NT2/D1 (cell line): ENCODE data around the gene TFDP2.

ENCODE experiments used
- SUZ12 ChIP-seq: IDR thresholded peaks from 2 replicates; pipeline ENCODE4 v1.6.1; 2011; ENCODE audit not compliant: insufficient read length, insufficient read depth; ENCODE audit errors: extremely low read depth
- YY1 ChIP-seq: IDR thresholded peaks from 2 replicates; pipeline ENCODE4 v1.6.1; 2011; ENCODE audit not compliant: insufficient read length, insufficient read depth

- TF ChIP-seq SUZ12 (no peak), YY1 (no peak)
These were observed 129.5 kb downstream of the TFDP2 start for GRCh38 chr3:142019794-142020320.
